GM12872 (cell line): ENCODE measurements around the gene GFOD1.

ENCODE experiments used
- CTCF ChIP-seq: IDR thresholded peaks from 3 replicates; pipeline ENCODE4 v1.5.1; 2011; ENCODE audit warnings: low read depth, mild to moderate bottlenecking, low read length, moderate library complexity; ENCODE audit not compliant: insufficient read depth

The GFOD1 gene

GRCh38 chr6:13359287-13359686, 128.1 kb downstream of the GFOD1 start:
- TF ChIP-seq CTCF: no peak

- no peak for TF ChIP-seq CTCF
Measured at GRCh38 chr6:13358511-13358910, 128.9 kb downstream of the GFOD1 start.

- TF ChIP-seq CTCF: no peak
Measured at GRCh38 chr6:13357551-13358075, 129.8 kb downstream of the GFOD1 start.

- TF ChIP-seq CTCF: no peak
Measured at GRCh38 chr6:13355999-13356785, 131.2 kb downstream of the GFOD1 start.

- no peak for TF ChIP-seq CTCF
Measured at GRCh38 chr6:13355043-13355945, 132.1 kb downstream of the GFOD1 start.

- no peak for TF ChIP-seq CTCF
Measured at GRCh38 chr6:13354331-13355042, 132.9 kb downstream of the GFOD1 start.

- no peak for TF ChIP-seq CTCF
Measured at GRCh38 chr6:13352165-13352564, 135.2 kb downstream of the GFOD1 start.
